Endothelial cell (in vitro differentiated cells): ENCODE results near the gene COA4. TPM values are rescaled to one million over a fixed set of nuclear protein-coding genes. Genes with fewer than 3 reads are reported as not detected.
"Not testable (repeated sequence)": the region's sequence is repeated elsewhere in the genome, so short reads cannot be mapped to it uniquely, and the experiment has no call there.

Source experiments
- DNase-seq: peaks from one replicate; pipeline ENCODE4 v3.0.0; 2021; ENCODE audit warnings: low spot score
- H3K27ac Mint-ChIP-seq: one replicate; pipeline ENCODE4 v1.8.0; 2021; ENCODE audit warnings: mixed read lengths, inconsistent platforms; ENCODE audit not compliant: unreplicated experiment
- H3K27me3 Mint-ChIP-seq: one replicate; pipeline ENCODE4 v1.8.0; 2021; ENCODE audit warnings: mild to moderate bottlenecking, moderate library complexity, mixed read lengths, inconsistent platforms; ENCODE audit not compliant: unreplicated experiment
- H3K36me3 Mint-ChIP-seq: one replicate; pipeline ENCODE4 v1.8.0; 2021; ENCODE audit warnings: mild to moderate bottlenecking, low read depth, mixed read lengths, inconsistent platforms; ENCODE audit not compliant: unreplicated experiment
- H3K4me1 Mint-ChIP-seq: one replicate; pipeline ENCODE4 v1.8.0; 2021; ENCODE audit warnings: mild to moderate bottlenecking, mixed read lengths, inconsistent platforms; ENCODE audit not compliant: unreplicated experiment
- H3K4me3 Mint-ChIP-seq: one replicate; pipeline ENCODE4 v1.8.0; 2021; ENCODE audit warnings: mild to moderate bottlenecking, mixed read lengths, inconsistent platforms; ENCODE audit not compliant: unreplicated experiment
- H3K9me3 Mint-ChIP-seq: one replicate; pipeline ENCODE4 v1.8.0; 2021; ENCODE audit warnings: mixed read lengths, inconsistent platforms; ENCODE audit not compliant: unreplicated experiment
- CTCF ChIP-seq: fragments of 200-600 bp; sonication (generic); IDR thresholded peaks from one replicate; pipeline ENCODE4 v1.5.0; 2021; ENCODE audit warnings: antibody characterized with exemption; ENCODE audit not compliant: unreplicated experiment
- total RNA-seq: library from RNA; stranded (reverse); fragmentation: NEBNext Ultra II Directional; extraction: Animal tissue kit (Norgen Biotek cat#: 25700); gene quantifications from one replicate; pipeline ENCODE4 v1.2.1, GENCODE V29; 2021; ENCODE audit not compliant: unreplicated experiment

The COA4 gene
- total RNA-seq, 1 donor from 2014 or later = 33.9 TPM

- Mint-ChIP-seq H3K27me3 (no peaks in the 10 kb centered on the region), H3K4me3 (no peak overlapping the region), H3K36me3 (peaks cover 3% of the 10 kb centered on the region), H3K9me3 (no peaks in the 10 kb centered on the region), H3K27ac (no peak overlapping the region), H3K4me1 (peaks cover 2% of the 10 kb centered on the region)
- no peak for DNase-seq
- no peak for TF ChIP-seq CTCF
These were observed 12.9 kb upstream of the COA4 start for GRCh38 chr11:73889536-73889935.

- Mint-ChIP-seq H3K27me3 (no peaks in the 10 kb centered on the region), H3K9me3 (no peaks in the 10 kb centered on the region)
- DNase-seq = no peak
These were observed 12.4 kb upstream of the COA4 start for GRCh38 chr11:73889019-73889418.

GRCh38 chr11:73888244-73888643 lies 11.6 kb upstream of the COA4 start:
- no peak for DNase-seq
- H3K36me3 Mint-ChIP-seq = peaks cover 3% of the 10 kb centered on the region
- TF ChIP-seq CTCF = no peak
- H3K4me3 Mint-ChIP-seq = no peak overlapping the region
- no peaks in the 10 kb centered on the region for H3K27me3 Mint-ChIP-seq
- H3K9me3 Mint-ChIP-seq = no peaks in the 10 kb centered on the region
- peaks cover 2% of the 10 kb centered on the region for H3K4me1 Mint-ChIP-seq
- no peak overlapping the region for H3K27ac Mint-ChIP-seq

More at GRCh38 chr11:73889019-73889418, 12.4 kb upstream of the COA4 start:
- TF ChIP-seq CTCF = no peak
- Mint-ChIP-seq H3K27ac (no peak overlapping the region), H3K4me3 (no peak overlapping the region), H3K4me1 (peaks cover 2% of the 10 kb centered on the region), H3K36me3 (peaks cover 3% of the 10 kb centered on the region)

GRCh38 chr11:73883856-73884255 lies 7.2 kb upstream of the COA4 start:
- H3K36me3 Mint-ChIP-seq = peaks cover 6% of the 10 kb centered on the region
- no peak for TF ChIP-seq CTCF
- no peak for DNase-seq
- no peaks in the 10 kb centered on the region for H3K9me3 Mint-ChIP-seq
- H3K4me1 Mint-ChIP-seq = peaks cover 2% of the 10 kb centered on the region
- no peak overlapping the region for H3K27ac Mint-ChIP-seq
- H3K27me3 Mint-ChIP-seq = no peaks in the 10 kb centered on the region
- no peak overlapping the region for H3K4me3 Mint-ChIP-seq

- not testable (repeated sequence) for H3K4me1 Mint-ChIP-seq, H3K4me3 Mint-ChIP-seq, H3K36me3 Mint-ChIP-seq, H3K9me3 Mint-ChIP-seq, H3K27ac Mint-ChIP-seq, DNase-seq, H3K27me3 Mint-ChIP-seq
These were observed 3.8 kb upstream of the COA4 start for GRCh38 chr11:73880449-73880848.

GRCh38 chr11:73878771-73879170 lies 2.1 kb upstream of the COA4 start:
- H3K36me3 Mint-ChIP-seq = peaks cover 3% of the 10 kb centered on the region
- no peak overlapping the region for H3K4me3 Mint-ChIP-seq
- TF ChIP-seq CTCF = no peak
- no peaks in the 10 kb centered on the region for H3K27me3 Mint-ChIP-seq
- DNase-seq = no peak
- H3K9me3 Mint-ChIP-seq = no peaks in the 10 kb centered on the region
- H3K4me1 Mint-ChIP-seq = peaks cover 9% of the 10 kb centered on the region
- no peak overlapping the region for H3K27ac Mint-ChIP-seq
